Fibroblast of mammary gland (primary cell): ENCODE results near the gene ZNF639.

Source experiments
- DNase-seq: peaks from one replicate; pipeline ENCODE4 v3.0.0-alpha.2; 2010; ENCODE audit warnings: low read depth
- H3K4me3 ChIP-seq: 2 replicates; pipeline ENCODE4 v1.5.1; 2011; ENCODE audit warnings: low read depth, mild to moderate bottlenecking, low read length, moderate library complexity; ENCODE audit not compliant: control insufficient read depth
- CTCF ChIP-seq: conservative IDR thresholded peaks from 2 replicates; pipeline ENCODE4 v1.5.1; 2011; ENCODE audit warnings: low read depth, low read length, inconsistent platforms; ENCODE audit not compliant: control insufficient read depth, insufficient read depth

ZNF639 gene

GRCh38 chr3:179318876-179319275, 4.0 kb upstream of the ZNF639 start:
- no peak overlapping the region for H3K4me3 ChIP-seq
- no peak for DNase-seq
- no peak for TF ChIP-seq CTCF

GRCh38 chr3:179321668-179322285, 1.1 kb upstream of the ZNF639 start:
- peak; percentile 75 for TF ChIP-seq CTCF
- peak; percentile 72 for DNase-seq
- peak overlapping the region; percentile 69 for H3K4me3 ChIP-seq

GRCh38 chr3:179323197-179324110, 623 bp downstream of the ZNF639 start:
- peak overlapping the region; percentile 69 for H3K4me3 ChIP-seq
- peak; percentile 81 for DNase-seq
- TF ChIP-seq CTCF, result no peak

- peak; percentile 62 for DNase-seq
- peak overlapping the region; percentile 69 for H3K4me3 ChIP-seq
- TF ChIP-seq CTCF, result no peak
Measured at GRCh38 chr3:179324270-179324754, 1.5 kb downstream of the ZNF639 start.

- TF ChIP-seq CTCF, result no peak
- DNase-seq, result peak; percentile 18
- no peak overlapping the region for H3K4me3 ChIP-seq
Measured at GRCh38 chr3:179330438-179330837, 7.6 kb downstream of the ZNF639 start.

GRCh38 chr3:179332240-179332639, 9.4 kb downstream of the ZNF639 start:
- no peak overlapping the region for H3K4me3 ChIP-seq
- DNase-seq, result no peak
- no peak for TF ChIP-seq CTCF
